Adrenal gland (tissue), 12 donors: ENCODE measurements around the gene HMOX2. TPM values are rescaled to one million over a fixed set of nuclear protein-coding genes. Genes with fewer than 3 reads are reported as not detected.

Experiments used
- DNase-seq, 7 donors: peaks; one replicate each; pipeline ENCODE4 v3.0.0-alpha.2; 2019 to 2020
- H3K27ac ChIP-seq, 5 donors: fragments of 200-600 bp; sonication (generic) in 4 of 5; 1 replicate in 3 of 5; 2 replicates in 2 of 5; pipeline versions ENCODE4 v1.5.1 to v1.8.0; 2016 to 2020; ENCODE audit warnings: mild to moderate bottlenecking in 1 of 5
- H3K27me3 ChIP-seq: fragments of 200-600 bp; 2 replicates; pipeline ENCODE4 v1.8.0; 2021
- H3K36me3 ChIP-seq, 2 donors: fragments of 200-600 bp; replicated peaks in 1 of 2; 1 replicate in 1 of 2; 2 replicates in 1 of 2; pipeline versions ENCODE4 v1.5.1 to v1.8.0; 2018 to 2022
- H3K4me1 ChIP-seq, 2 donors: fragments of 200-600 bp; replicated peaks in 1 of 2; 1 replicate in 1 of 2; 2 replicates in 1 of 2; pipeline versions ENCODE4 v1.5.1 to v1.8.0; 2018 to 2021
- H3K4me3 ChIP-seq, 4 donors: fragments of 200-600 bp; sonication (generic) in 3 of 4; one replicate each; pipeline ENCODE4 v1.5.1; 2016 to 2018
- H3K9me3 ChIP-seq, 3 donors: fragments of 200-600 bp; sonication (generic) in 1 of 3; replicated peaks in 1 of 3; 1 replicate in 2 of 3; 2 replicates in 1 of 3; pipeline versions ENCODE4 v1.5.1 to v1.8.0; 2016 to 2021
- POLR2A ChIP-seq, 2 donors: fragments of 450-650 bp; IDR thresholded peaks; one replicate each; pipeline ENCODE4 v1.6.1; 2017; ENCODE audit warnings: antibody characterized with exemption in 2 of 2, mild to moderate bottlenecking in 2 of 2, moderate library complexity in 1 of 2
- WGBS, 4 donors: extraction: QIAGEN DNeasy Blood & Tissue Kit in 2 of 4; methylation state at CpG; one replicate each; pipeline versions ENCODE4 v1.1.5 to v1.1.7; 2013 to 2017; 5-methylcytosine and 5-hydroxymethylcytosine counted together
- intact Hi-C, 2 donors: fragments of 100-400 bp; cut with DNase I; formaldehyde crosslinking; loops; one replicate each; pipeline versions ENCODE4 v1.14.1 to v1.15.0; 2022 to 2023
- polyA plus RNA-seq, 3 donors: library from polyadenylated mRNA; stranded (reverse); fragments of 200-250 nt in 2 of 3; fragments of 350-450 nt in 1 of 3; fragmentation: Illumina TruSeq in 1 of 3; extraction: RNeasy Lipid Tissue Mini Kit (QIAGEN cat#74804) in 1 of 3; gene quantifications; one replicate each; pipeline ENCODE4 v1.2.3, GENCODE V29; 2013 to 2014
- total RNA-seq, 9 donors: library from RNA; depleted of rRNA in 4 of 9; stranded (reverse); fragments of >200 nt in 4 of 9; fragments of 120-200 nt in 1 of 9; fragmentation: NEBNext Ultra II Directional in 1 of 9; extraction: Animal tissue kit (Norgen Biotek cat#: 25700) in 1 of 9; gene quantifications; one replicate each; pipeline versions ENCODE4 v1.1.0 to v1.2.4, GENCODE V29; 2013 to 2023
- TF ChIP-seq, protein P1 (sequence below), 6 experiments: fragments of 450-650 bp in 4 of 6; fragments of 200-600 bp in 2 of 6; sonication (generic) in 1 of 6; IDR thresholded peaks; 1 replicate in 5 of 6; 2 replicates in 1 of 6; pipeline versions ENCODE4 v1.5.1 to v1.8.0; 2016 to 2021; ENCODE audit warnings: antibody characterized with exemption in 6 of 6, mild to moderate bottlenecking in 2 of 6, moderate library complexity in 1 of 6
- donor health status: healthy with polysubstance abuse.
- donor health status: Bipolar disorder and iron deficiency.
- donor health status: DM: yes; HTN: yes; CAD: no.
- donor health status: DM: no; HTN: no; CAD: no.
- donor health status: DM: no; HTN: no; CAD: no.
- donor health status: DM: yes; HTN: yes; CAD: no.

HMOX2 gene
- total and polyA plus RNA-seq, 12 donors, result 36.1 to 114 (median 65.6) TPM

DNA sequence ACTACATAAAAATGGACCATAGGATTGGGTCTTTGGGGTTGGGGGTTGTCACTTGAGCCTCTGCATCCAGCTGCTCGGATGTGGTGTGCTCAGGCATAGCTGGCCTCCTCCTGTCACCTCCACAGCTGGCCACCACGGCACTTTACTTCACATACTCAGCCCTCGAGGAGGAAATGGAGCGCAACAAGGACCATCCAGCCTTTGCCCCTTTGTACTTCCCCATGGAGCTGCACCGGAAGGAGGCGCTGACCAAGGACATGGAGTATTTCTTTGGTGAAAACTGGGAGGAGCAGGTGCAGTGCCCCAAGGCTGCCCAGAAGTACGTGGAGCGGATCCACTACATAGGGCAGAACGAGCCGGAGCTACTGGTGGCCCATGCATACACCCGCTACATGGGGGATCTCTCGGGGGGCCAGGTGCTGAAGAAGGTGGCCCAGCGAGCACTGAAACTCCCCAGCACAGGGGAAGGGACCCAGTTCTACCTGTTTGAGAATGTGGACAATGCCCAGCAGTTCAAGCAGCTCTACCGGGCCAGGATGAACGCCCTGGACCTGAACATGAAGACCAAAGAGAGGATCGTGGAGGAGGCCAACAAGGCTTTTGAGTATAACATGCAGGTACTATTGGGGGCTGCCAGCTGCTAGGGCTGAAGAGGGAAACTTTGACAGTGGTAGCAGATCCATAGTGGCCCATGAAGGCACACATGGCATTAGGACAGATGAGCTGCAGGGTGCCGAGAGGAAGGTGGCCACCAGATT lies 31.6 kb downstream of the HMOX2 start:
- no peak overlapping the region for H3K27ac ChIP-seq
- intact Hi-C loops, result loop anchor here (2.0 to 5.0 kb wide), 2 partner anchors 40 to 45 kb away; no protein-coding TSS in a partner anchor
- no peak overlapping the region for H3K4me3 ChIP-seq
- peaks cover 0 to 63% of the 10 kb centered on the region in 2 donors for H3K36me3 ChIP-seq
- no peaks in the 10 kb centered on the region for H3K9me3 ChIP-seq
- TF ChIP-seq, protein P1, sequence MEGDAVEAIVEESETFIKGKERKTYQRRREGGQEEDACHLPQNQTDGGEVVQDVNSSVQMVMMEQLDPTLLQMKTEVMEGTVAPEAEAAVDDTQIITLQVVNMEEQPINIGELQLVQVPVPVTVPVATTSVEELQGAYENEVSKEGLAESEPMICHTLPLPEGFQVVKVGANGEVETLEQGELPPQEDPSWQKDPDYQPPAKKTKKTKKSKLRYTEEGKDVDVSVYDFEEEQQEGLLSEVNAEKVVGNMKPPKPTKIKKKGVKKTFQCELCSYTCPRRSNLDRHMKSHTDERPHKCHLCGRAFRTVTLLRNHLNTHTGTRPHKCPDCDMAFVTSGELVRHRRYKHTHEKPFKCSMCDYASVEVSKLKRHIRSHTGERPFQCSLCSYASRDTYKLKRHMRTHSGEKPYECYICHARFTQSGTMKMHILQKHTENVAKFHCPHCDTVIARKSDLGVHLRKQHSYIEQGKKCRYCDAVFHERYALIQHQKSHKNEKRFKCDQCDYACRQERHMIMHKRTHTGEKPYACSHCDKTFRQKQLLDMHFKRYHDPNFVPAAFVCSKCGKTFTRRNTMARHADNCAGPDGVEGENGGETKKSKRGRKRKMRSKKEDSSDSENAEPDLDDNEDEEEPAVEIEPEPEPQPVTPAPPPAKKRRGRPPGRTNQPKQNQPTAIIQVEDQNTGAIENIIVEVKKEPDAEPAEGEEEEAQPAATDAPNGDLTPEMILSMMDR (IDR thresholded peaks at IDR 0.05), result no peak
- TF ChIP-seq POLR2A (IDR thresholded peaks at IDR 0.05), result no peak
- peaks cover 0 to 4% of the 10 kb centered on the region in 2 donors for H3K4me1 ChIP-seq
- no peaks in the 10 kb centered on the region for H3K27me3 ChIP-seq
- 83 to 91% (median 86%) methylated on average over 15 to 17 of the region's 17 CpGs for WGBS, 4 donors
- no peak for DNase-seq

DNA sequence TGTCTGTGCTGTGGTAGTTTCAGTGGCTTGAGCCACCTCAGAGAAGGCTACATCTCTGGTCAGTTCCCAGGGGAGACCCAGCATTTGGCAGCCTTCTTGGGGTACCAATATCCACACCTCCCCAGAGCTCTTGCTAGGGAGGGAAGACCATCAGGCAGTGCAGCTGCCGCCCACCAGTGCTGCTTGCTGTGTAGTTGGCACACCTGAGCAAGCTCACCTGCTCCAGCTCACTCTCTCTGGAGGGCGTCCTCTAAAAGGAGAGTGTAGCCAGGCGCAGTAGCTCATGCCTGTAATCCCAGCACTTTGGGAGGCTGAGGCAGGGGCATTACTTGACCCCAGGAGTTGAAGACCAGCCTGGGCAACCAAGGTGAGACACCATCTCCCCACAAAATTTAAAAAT lies 32.6 kb downstream of the HMOX2 start:
- H3K4me1 ChIP-seq, result peaks cover 0 to 14% of the 10 kb centered on the region in 2 donors
- no peak for DNase-seq
- H3K27ac ChIP-seq, result no peak overlapping the region
- no peak overlapping the region for H3K4me3 ChIP-seq
- no peaks in the 10 kb centered on the region for H3K27me3 ChIP-seq
- intact Hi-C loops, result loop anchor here (2.0 to 5.0 kb wide), 2 partner anchors 38 to 44 kb away; no protein-coding TSS in a partner anchor
- TF ChIP-seq, protein P1 (IDR thresholded peaks at IDR 0.05), result no peak
- TF ChIP-seq POLR2A (IDR thresholded peaks at IDR 0.05), result no peak
- H3K9me3 ChIP-seq, result no peaks in the 10 kb centered on the region
- H3K36me3 ChIP-seq, result peaks cover 0 to 71% of the 10 kb centered on the region in 2 donors
- 92 to 100% (median 94%) methylated on average over 2 to 3 of the region's 3 CpGs for WGBS, 4 donors

DNA sequence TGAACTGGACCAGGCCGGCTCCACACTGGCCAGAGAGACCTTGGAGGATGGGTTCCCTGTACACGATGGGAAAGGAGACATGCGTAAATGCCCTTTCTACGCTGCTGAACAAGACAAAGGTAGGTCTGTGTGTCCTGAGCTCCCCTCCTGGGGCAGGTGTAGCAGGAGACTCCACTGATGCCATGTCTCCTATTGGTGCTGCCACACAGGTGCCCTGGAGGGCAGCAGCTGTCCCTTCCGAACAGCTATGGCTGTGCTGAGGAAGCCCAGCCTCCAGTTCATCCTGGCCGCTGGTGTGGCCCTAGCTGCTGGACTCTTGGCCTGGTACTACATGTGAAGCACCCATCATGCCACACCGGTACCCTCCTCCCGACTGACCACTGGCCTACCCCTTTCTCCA lies 33.2 kb downstream of the HMOX2 start:
- peaks cover 3 to 20% of the 10 kb centered on the region in 2 donors for H3K4me1 ChIP-seq

DNA sequence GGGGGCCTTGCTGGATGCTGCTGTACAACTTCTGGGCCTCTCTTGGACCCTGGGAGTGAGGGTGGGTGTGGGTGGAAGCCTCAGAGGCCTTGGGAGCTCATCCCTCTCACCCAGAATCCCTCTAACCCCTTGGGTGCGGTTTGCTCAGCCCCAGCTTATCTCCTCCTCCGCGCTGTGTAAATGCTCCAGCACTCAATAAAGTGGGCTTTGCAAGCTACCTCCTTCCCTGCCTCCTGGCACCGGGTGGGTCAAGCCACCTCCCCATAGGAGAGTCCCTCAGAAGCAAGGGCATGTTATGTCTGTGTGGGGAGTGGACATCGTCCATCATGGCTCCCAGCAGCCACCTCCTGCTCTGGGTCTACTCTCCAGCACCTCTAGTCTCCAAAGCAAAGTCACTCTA lies 33.9 kb downstream of the HMOX2 start:
- no peaks in the 10 kb centered on the region for H3K27me3 ChIP-seq
- no peak for TF ChIP-seq POLR2A (IDR thresholded peaks at IDR 0.05)
- TF ChIP-seq, protein P1 (IDR thresholded peaks at IDR 0.05), result no peak
- H3K9me3 ChIP-seq, result no peaks in the 10 kb centered on the region
- peaks cover 0 to 71% of the 10 kb centered on the region in 2 donors for H3K36me3 ChIP-seq
- no peak overlapping the region for H3K27ac ChIP-seq
- H3K4me3 ChIP-seq, result no peak overlapping the region
- WGBS, 4 donors, result 66 to 89% (median 81%) methylated on average over 2 to 5 of the region's 5 CpGs
- peaks cover 10 to 27% of the 10 kb centered on the region in 2 donors for H3K4me1 ChIP-seq
- no peak for DNase-seq
- intact Hi-C loops, result no loop called here

More for the DNA sequence above, 33.2 kb downstream of the HMOX2 start:
- TF ChIP-seq POLR2A (IDR thresholded peaks at IDR 0.05), result no peak
- TF ChIP-seq, protein P1 (IDR thresholded peaks at IDR 0.05), result no peak
- H3K4me3 ChIP-seq, result no peak overlapping the region
- H3K36me3 ChIP-seq, result peaks cover 0 to 71% of the 10 kb centered on the region in 2 donors
- WGBS, 4 donors, result 87 to 94% (median 91%) methylated on average over 6 to 8 of the region's 8 CpGs
- H3K27me3 ChIP-seq, result no peaks in the 10 kb centered on the region
- no peak for DNase-seq
- H3K9me3 ChIP-seq, result no peaks in the 10 kb centered on the region
- no peak overlapping the region for H3K27ac ChIP-seq
- intact Hi-C loops, result loop anchor here (2.0 to 5.0 kb wide), 2 partner anchors 38 to 43 kb away; no protein-coding TSS in a partner anchor
